ENCODE data around the gene CLK4. TPM values are rescaled to one million over a fixed set of nuclear protein-coding genes. Genes with fewer than 3 reads are reported as not detected.

Gene CLK4
- polyA plus RNA-seq (2013, experiment 1 of 2) = 7.0 TPM
- 7.0 TPM for polyA plus RNA-seq (2013, experiment 2 of 2)

DNA sequence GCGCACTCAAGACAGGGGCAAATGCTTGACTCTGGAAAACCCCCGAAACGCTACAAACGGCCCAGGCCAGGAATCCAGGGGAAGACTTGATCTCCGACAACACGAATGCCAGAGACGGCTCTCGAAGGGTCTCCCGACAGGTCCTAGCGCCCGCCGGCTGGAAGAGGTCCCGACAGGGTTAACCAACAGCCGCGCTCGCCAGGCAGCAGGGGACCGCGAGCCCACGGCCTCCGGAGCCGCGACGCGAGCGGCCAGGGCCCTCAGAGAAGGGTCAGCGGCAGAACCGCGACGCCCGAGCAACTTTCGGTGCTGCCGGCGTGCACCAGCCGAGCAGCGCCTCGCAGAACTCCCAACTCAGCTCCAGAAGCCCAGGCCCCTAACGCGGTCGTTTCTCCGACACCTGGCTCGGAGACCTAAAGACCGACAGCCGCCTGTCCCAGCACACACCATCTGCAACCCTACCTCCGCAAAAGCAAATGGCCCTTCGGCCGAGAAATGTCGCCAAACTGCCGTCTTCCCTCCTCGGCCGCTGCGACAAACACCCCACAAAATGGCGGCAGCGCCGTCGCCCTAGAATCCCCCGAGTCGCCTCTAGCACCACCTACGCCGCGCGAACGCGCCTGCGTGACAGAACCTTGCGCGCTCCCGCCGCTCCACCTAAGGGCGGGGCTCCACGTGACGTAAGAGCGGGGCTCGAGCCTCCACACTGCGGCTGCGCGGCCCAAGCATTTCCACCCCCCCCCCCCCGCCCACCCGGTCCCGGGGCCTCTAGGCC, at the start of gene CLK4:
CLK4 (minus strand) TSS at position 567 of the 775 bp plus-strand sequence. CDS start 3,634 bp downstream, outside the sequence.
- Histone ChIP-seq H3K9ac (ENCODE audit: low read depth, low read length) (peak within 1 kb of the TSS; percentile 94), H3K4me1 (ENCODE audit: insufficient read depth, low read length) (peaks cover 23% of the 10 kb centered on the region), H3K27ac (ENCODE audit: low read depth, low read length) (peak within 1 kb of the TSS; percentile 85), H3K36me3 (ENCODE audit: insufficient read depth, low read length) (peaks cover 15% of the 10 kb centered on the region), H3K27me3 (ENCODE audit: insufficient read depth, low read length) (peaks cover 25% of the 10 kb centered on the region), H3K9me3 (ENCODE audit: insufficient read depth, low read depth, low read length) (no peaks in the 10 kb centered on the region), H3K4me3 (ENCODE audit: low read length) (peak within 1 kb of the TSS; percentile 94)
- under 1% methylated on average over 70 of the region's 79 CpGs for WGBS

- no peak overlapping the region for H3K4me3 ChIP-seq (ENCODE audit: low read length)
- no peaks in the 10 kb centered on the region; the same call in 1 of the 2 replicates for H3K9me3 ChIP-seq (ENCODE audit: insufficient read depth, low read depth, low read length)
- no peak overlapping the region for H3K9ac ChIP-seq (ENCODE audit: low read depth, low read length)
- no peak overlapping the region for H3K27ac ChIP-seq (ENCODE audit: low read depth, low read length)
- H3K36me3 ChIP-seq (ENCODE audit: insufficient read depth, low read length) = no peaks in the 10 kb centered on the region
- H3K4me1 ChIP-seq (ENCODE audit: insufficient read depth, low read length) = no peaks in the 10 kb centered on the region
- WGBS = 95% methylated on average over 3 of the region's 3 CpGs
- no peaks in the 10 kb centered on the region for H3K27me3 ChIP-seq (ENCODE audit: insufficient read depth, low read length)
Observed at GRCh38 chr5:178675922-178676321, 49.1 kb upstream of the CLK4 start.

DNA sequence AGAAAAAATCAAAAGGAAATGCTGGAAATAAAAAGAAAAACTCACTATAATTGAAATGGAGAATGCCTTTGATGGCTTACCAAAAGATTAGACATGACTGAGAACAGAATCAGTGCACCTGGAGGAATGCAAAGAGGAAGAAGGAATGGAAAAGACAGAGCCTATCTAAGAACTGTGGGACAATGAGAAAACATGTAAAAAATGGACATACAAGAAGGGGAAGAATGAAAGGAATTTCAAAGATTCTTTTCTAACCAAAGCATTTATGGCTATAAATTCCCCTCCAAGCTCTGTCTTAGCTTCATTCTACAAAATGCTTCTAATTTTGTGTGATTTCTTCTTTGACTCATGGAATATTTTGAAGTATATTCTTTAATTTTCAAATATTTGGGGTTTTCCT, 47.5 kb upstream of the CLK4 start:
- Histone ChIP-seq H3K9me3 (ENCODE audit: insufficient read depth, low read depth, low read length) (no peaks in the 10 kb centered on the region; the same call in 1 of the 2 replicates), H3K4me1 (ENCODE audit: insufficient read depth, low read length) (no peaks in the 10 kb centered on the region), H3K27ac (ENCODE audit: low read depth, low read length) (no peak overlapping the region), H3K27me3 (ENCODE audit: insufficient read depth, low read length) (no peaks in the 10 kb centered on the region), H3K4me3 (ENCODE audit: low read length) (no peak overlapping the region), H3K9ac (ENCODE audit: low read depth, low read length) (no peak overlapping the region), H3K36me3 (ENCODE audit: insufficient read depth, low read length) (no peaks in the 10 kb centered on the region)

DNA sequence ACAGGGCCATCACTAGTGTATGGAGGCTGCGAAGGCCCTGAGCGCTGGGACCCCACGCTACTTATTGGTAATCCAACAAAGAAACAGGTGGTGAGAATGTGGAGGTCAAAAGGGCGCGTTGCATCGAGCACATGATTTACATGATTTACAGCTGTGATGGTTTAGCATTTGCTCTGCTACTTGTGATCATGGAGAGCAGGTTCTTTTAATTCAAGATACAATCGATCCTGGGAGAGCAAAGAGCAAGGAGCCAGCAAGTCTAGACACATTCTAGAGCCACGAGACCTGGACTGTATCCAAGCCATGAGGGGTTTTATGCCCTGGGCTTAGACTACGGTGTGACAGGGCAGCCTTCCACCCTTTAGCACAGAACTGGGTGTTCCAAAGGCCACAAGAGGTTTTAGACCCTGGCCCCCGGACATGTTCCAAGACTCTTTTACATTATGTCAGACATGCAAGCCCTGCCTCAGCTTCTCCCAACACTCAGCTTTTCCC, 47.0 kb upstream of the CLK4 start:
- Histone ChIP-seq H3K9me3 (ENCODE audit: insufficient read depth, low read depth, low read length) (no peaks in the 10 kb centered on the region; the same call in 1 of the 2 replicates), H3K36me3 (ENCODE audit: insufficient read depth, low read length) (no peaks in the 10 kb centered on the region), H3K9ac (ENCODE audit: low read depth, low read length) (no peak overlapping the region), H3K4me1 (ENCODE audit: insufficient read depth, low read length) (no peaks in the 10 kb centered on the region), H3K27ac (ENCODE audit: low read depth, low read length) (no peak overlapping the region), H3K27me3 (ENCODE audit: insufficient read depth, low read length) (no peaks in the 10 kb centered on the region), H3K4me3 (ENCODE audit: low read length) (no peak overlapping the region)
- 90% methylated on average over 10 of the region's 10 CpGs for WGBS

- H3K4me1 ChIP-seq (ENCODE audit: insufficient read depth, low read length) = no peaks in the 10 kb centered on the region
- H3K4me3 ChIP-seq (ENCODE audit: low read length) = no peak overlapping the region
- H3K36me3 ChIP-seq (ENCODE audit: insufficient read depth, low read length) = no peaks in the 10 kb centered on the region
- no peak overlapping the region for H3K9ac ChIP-seq (ENCODE audit: low read depth, low read length)
- H3K9me3 ChIP-seq (ENCODE audit: insufficient read depth, low read depth, low read length) = no peaks in the 10 kb centered on the region; the same call in 1 of the 2 replicates
- no peak overlapping the region for H3K27ac ChIP-seq (ENCODE audit: low read depth, low read length)
- 51% methylated on average over 3 of the region's 4 CpGs for WGBS
- no peaks in the 10 kb centered on the region for H3K27me3 ChIP-seq (ENCODE audit: insufficient read depth, low read length)
Observed at GRCh38 chr5:178672630-178673029, 45.8 kb upstream of the CLK4 start.

DNA sequence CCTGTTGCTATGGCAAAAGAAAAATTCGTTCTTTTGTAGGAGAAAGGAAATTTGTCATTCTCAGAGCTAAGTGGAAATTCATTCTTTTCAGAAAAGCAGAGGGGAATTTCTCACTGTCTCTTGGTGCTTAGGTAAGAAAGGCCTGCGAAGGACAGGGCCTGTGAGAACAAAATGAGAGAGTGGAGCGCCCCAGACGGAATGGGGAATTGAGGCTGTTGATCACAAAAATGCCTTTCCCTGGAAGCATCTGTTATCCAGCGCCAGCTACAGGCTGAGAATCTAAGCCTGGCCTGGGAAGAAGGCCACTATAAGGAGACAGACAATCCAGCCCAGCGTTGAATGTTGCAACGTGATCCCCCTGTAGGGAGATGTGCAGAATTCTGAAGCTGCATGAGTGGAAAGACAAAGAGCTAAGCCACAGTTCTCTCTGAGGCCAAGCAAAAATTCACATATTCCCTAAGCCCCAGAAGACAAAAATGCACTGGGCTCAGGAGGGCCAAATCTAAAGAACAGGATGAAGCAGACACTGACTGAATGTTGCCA, 44.8 kb upstream of the CLK4 start:
- Histone ChIP-seq H3K9me3 (ENCODE audit: insufficient read depth, low read depth, low read length) (no peaks in the 10 kb centered on the region; the same call in 1 of the 2 replicates), H3K4me1 (ENCODE audit: insufficient read depth, low read length) (no peaks in the 10 kb centered on the region)

GRCh38 chr5:178670351-178670885, 43.6 kb upstream of the CLK4 start:
- no peaks in the 10 kb centered on the region for H3K4me1 ChIP-seq (ENCODE audit: insufficient read depth, low read length)
- no peak overlapping the region for H3K27ac ChIP-seq (ENCODE audit: low read depth, low read length)
- H3K4me3 ChIP-seq (ENCODE audit: low read length) = no peak overlapping the region
- H3K27me3 ChIP-seq (ENCODE audit: insufficient read depth, low read length) = no peaks in the 10 kb centered on the region
- no peaks in the 10 kb centered on the region for H3K36me3 ChIP-seq (ENCODE audit: insufficient read depth, low read length)
- no peak overlapping the region for H3K9ac ChIP-seq (ENCODE audit: low read depth, low read length)
- H3K9me3 ChIP-seq (ENCODE audit: insufficient read depth, low read depth, low read length) = no peaks in the 10 kb centered on the region
- WGBS = 82% methylated on average over 9 of the region's 10 CpGs

More for the DNA sequence above, 44.8 kb upstream of the CLK4 start:
- Histone ChIP-seq H3K4me3 (ENCODE audit: low read length) (no peak overlapping the region), H3K36me3 (ENCODE audit: insufficient read depth, low read length) (no peaks in the 10 kb centered on the region), H3K27ac (ENCODE audit: low read depth, low read length) (no peak overlapping the region), H3K9ac (ENCODE audit: low read depth, low read length) (no peak overlapping the region), H3K27me3 (ENCODE audit: insufficient read depth, low read length) (no peaks in the 10 kb centered on the region)
- 80% methylated on average over 7 of the region's 7 CpGs for WGBS

- H3K4me1 ChIP-seq (ENCODE audit: insufficient read depth, low read length) = no peaks in the 10 kb centered on the region
- 0 out of 2 replicates have a peak, but pooled peaks cover 2% of the 10 kb centered on the region for H3K9me3 ChIP-seq (ENCODE audit: insufficient read depth, low read depth, low read length)
- H3K4me3 ChIP-seq (ENCODE audit: low read length) = no peak overlapping the region
- WGBS = 86% methylated on average over 7 of the region's 7 CpGs
- no peaks in the 10 kb centered on the region for H3K36me3 ChIP-seq (ENCODE audit: insufficient read depth, low read length)
- no peaks in the 10 kb centered on the region for H3K27me3 ChIP-seq (ENCODE audit: insufficient read depth, low read length)
- H3K27ac ChIP-seq (ENCODE audit: low read depth, low read length) = no peak overlapping the region
- H3K9ac ChIP-seq (ENCODE audit: low read depth, low read length) = no peak overlapping the region
Observed at GRCh38 chr5:178668579-178668978, 41.7 kb upstream of the CLK4 start.

DNA sequence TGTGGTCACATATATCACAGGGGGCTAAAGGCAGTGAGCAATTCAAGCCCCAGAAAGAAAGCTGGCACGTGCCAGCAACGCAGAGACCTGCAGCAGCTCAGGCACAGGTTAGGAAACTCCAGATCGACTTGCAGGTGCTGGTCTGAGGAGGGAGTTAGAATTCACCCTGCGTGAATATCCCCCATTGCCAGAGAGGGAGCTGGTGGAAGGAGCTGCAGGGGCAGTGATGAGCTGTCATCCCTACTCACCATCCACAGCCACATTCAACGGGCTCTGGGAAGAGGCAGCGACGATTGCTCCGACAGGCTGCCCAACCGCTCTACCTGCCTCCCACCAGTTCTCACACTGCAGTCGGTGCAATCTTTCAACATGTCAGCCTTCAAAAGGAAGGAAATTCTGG, 40.8 kb upstream of the CLK4 start:
- Histone ChIP-seq H3K9ac (ENCODE audit: low read depth, low read length) (no peak overlapping the region), H3K27me3 (ENCODE audit: insufficient read depth, low read length) (no peaks in the 10 kb centered on the region), H3K27ac (ENCODE audit: low read depth, low read length) (no peak overlapping the region), H3K36me3 (ENCODE audit: insufficient read depth, low read length) (no peaks in the 10 kb centered on the region), H3K4me1 (ENCODE audit: insufficient read depth, low read length) (no peaks in the 10 kb centered on the region), H3K4me3 (ENCODE audit: low read length) (no peak overlapping the region), H3K9me3 (ENCODE audit: insufficient read depth, low read depth, low read length) (0 out of 2 replicates have a peak, but pooled peaks cover 2% of the 10 kb centered on the region)
- 82% methylated on average over 10 of the region's 10 CpGs for WGBS

GRCh38 chr5:178667101-178667500, 40.3 kb upstream of the CLK4 start:
- Histone ChIP-seq H3K4me1 (ENCODE audit: insufficient read depth, low read length) (no peaks in the 10 kb centered on the region), H3K36me3 (ENCODE audit: insufficient read depth, low read length) (no peaks in the 10 kb centered on the region), H3K27me3 (ENCODE audit: insufficient read depth, low read length) (no peaks in the 10 kb centered on the region), H3K9ac (ENCODE audit: low read depth, low read length) (no peak overlapping the region), H3K27ac (ENCODE audit: low read depth, low read length) (no peak overlapping the region), H3K9me3 (ENCODE audit: insufficient read depth, low read depth, low read length) (0 out of 2 replicates have a peak, but pooled peaks cover 2% of the 10 kb centered on the region), H3K4me3 (ENCODE audit: low read length) (no peak overlapping the region)
- 92% methylated on average over 5 of the region's 5 CpGs for WGBS

DNA sequence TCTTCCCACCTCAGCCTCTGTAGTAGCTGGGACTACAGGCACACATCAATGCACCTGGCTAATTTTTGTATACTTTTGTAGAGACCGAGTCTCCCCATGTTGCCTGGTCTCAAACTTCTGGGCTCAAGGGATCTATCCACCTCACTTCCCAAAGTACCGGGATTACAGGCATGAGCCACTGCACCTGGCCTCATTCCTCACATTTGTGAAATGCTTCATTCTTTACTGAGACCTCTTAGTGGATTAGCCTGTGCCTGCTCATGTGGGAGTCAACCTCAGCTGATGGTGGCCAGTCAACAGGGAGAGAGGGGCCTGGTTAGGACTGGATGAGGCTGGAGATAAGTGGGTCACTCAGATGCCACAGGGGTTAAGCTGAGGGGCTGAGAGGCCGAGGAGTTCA, 37.3 kb upstream of the CLK4 start:
- WGBS = 85% methylated on average over 3 of the region's 3 CpGs
- H3K9ac ChIP-seq (ENCODE audit: low read depth, low read length) = no peak overlapping the region
- no peaks in the 10 kb centered on the region for H3K27me3 ChIP-seq (ENCODE audit: insufficient read depth, low read length)
- H3K4me1 ChIP-seq (ENCODE audit: insufficient read depth, low read length) = no peaks in the 10 kb centered on the region
- no peaks in the 10 kb centered on the region for H3K36me3 ChIP-seq (ENCODE audit: insufficient read depth, low read length)
- no peak overlapping the region for H3K4me3 ChIP-seq (ENCODE audit: low read length)
- 0 out of 2 replicates have a peak, but pooled peaks cover 2% of the 10 kb centered on the region for H3K9me3 ChIP-seq (ENCODE audit: insufficient read depth, low read depth, low read length)
- no peak overlapping the region for H3K27ac ChIP-seq (ENCODE audit: low read depth, low read length)
